ENCODE measurements around the gene PIGC.

PIGC gene

DNA sequence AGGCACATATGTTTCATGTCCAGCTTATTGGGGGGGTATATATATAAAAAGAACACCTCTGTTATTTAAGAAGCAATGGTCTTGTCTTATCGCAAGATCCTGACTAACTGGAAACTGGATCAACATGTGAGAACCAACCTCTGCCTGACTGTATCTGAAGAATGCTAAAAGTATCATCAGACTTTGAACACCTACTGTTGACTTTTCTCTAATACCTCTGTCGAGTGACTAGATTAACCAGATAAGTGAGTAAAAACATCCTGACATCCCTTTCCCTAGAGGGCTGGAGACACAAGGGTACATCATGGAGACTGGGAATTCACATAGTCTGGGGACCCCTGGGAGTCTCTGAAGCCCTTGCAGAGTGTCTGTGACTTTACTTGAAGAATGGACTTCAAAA is 26.3 kb upstream of the PIGC start:
- no peak overlapping the region for H3K4me3 ChIP-seq (ENCODE audit: control insufficient read depth, low read depth, low read length)
- DNase-seq (ENCODE audit: low read depth), result no peak
- TF ChIP-seq, protein P1, sequence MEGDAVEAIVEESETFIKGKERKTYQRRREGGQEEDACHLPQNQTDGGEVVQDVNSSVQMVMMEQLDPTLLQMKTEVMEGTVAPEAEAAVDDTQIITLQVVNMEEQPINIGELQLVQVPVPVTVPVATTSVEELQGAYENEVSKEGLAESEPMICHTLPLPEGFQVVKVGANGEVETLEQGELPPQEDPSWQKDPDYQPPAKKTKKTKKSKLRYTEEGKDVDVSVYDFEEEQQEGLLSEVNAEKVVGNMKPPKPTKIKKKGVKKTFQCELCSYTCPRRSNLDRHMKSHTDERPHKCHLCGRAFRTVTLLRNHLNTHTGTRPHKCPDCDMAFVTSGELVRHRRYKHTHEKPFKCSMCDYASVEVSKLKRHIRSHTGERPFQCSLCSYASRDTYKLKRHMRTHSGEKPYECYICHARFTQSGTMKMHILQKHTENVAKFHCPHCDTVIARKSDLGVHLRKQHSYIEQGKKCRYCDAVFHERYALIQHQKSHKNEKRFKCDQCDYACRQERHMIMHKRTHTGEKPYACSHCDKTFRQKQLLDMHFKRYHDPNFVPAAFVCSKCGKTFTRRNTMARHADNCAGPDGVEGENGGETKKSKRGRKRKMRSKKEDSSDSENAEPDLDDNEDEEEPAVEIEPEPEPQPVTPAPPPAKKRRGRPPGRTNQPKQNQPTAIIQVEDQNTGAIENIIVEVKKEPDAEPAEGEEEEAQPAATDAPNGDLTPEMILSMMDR (conservative IDR thresholded peaks at IDR 0.05; ENCODE audit: control insufficient read depth, insufficient read depth, low read depth, low read length), result no peak

DNA sequence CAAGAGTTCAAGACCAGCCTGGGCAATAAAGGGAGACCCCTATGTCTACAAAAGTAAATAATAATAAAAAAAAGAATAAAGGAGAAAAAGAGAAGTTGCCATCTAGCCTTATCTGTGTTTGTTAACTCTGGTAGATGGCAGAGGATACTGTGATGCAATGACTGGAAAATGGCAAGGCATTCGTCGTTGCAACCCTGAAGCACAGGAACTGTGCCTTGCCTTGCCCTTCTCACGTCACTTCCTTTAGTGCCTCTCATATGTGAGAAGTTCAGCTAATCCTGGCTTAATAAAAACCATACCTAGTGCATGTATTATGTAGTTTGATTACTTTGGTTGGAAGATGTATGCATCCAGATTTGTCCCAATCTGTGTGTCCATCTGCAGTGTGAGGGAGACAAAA is 25.8 kb upstream of the PIGC start:
- DNase-seq (ENCODE audit: low read depth), result no peak
- TF ChIP-seq, protein P1 (conservative IDR thresholded peaks at IDR 0.05; ENCODE audit: control insufficient read depth, insufficient read depth, low read depth, low read length), result no peak
- no peak overlapping the region for H3K4me3 ChIP-seq (ENCODE audit: control insufficient read depth, low read depth, low read length)

DNA sequence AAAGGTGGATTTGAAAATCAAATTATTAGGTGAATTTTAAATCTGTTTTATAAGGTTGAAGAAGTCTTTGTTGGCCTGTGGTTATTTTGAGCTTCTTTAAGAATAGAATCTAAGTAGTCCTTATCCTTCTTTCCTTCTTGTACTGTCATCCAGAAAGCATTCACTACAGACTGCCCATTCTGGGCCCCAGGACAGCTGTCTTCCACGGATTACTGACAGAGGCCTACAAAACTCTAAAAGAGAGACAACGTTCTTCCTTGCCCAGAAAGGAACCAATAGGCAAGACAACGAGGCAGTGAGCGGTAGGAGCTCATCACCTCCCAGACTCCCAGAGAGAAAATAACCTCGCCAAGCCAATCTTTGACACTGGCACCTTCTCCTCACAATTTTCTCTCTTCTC is 24.4 kb upstream of the PIGC start:
- TF ChIP-seq, protein P1 (conservative IDR thresholded peaks at IDR 0.05; ENCODE audit: control insufficient read depth, insufficient read depth, low read depth, low read length), result no peak
- H3K4me3 ChIP-seq (ENCODE audit: control insufficient read depth, low read depth, low read length), result no peak overlapping the region
- DNase-seq (ENCODE audit: low read depth), result no peak

DNA sequence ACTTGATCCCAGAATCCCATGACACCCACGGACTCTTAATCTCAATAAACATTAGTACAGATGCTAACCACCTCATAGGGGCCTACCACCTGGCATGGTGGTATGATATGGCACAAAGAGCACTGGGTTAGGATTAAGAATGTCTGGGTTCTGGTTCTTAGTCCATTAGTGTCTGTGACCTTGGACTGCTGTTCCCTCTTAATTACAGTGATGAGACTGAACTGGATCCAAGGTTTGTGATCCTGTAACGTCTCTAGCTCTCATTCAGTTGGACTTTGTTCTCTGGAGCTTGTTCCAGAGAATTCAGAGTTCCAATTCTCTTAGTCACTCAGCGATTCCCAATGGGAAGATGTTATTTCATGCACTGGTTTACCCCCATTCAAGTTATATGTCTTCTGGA is 23.6 kb upstream of the PIGC start:
- DNase-seq (ENCODE audit: low read depth), result no peak
- no peak overlapping the region for H3K4me3 ChIP-seq (ENCODE audit: control insufficient read depth, low read depth, low read length)

DNA sequence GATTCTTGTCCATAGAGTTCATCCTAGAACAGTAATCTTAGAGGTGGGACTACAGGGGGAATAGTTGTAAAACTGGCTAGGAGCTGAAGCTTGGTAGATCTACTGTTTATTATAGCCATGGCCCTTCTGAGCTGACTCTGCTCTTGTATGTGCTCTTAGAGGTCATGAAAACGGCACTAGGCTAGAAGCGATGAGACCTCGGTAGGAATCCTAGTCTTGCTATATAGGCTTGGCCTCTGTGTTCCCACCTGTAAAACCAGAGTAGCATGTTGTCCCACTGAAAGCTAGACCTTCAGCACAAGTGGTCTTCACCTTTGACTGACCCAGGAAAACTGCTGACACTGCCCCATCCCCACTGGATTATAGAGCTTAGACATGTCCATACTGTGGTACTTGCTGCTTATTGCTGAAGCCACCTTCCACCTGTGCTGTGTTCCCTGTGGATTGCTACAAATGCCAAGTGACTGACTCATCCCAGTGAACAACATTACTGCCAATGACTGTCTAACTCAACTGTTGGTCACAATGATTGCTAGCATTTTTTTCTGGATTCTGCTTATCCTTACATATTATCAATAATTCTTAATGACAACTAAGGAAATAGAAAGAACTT is 23.0 kb upstream of the PIGC start:
- no peak for DNase-seq (ENCODE audit: low read depth)
- TF ChIP-seq, protein P1 (conservative IDR thresholded peaks at IDR 0.05; ENCODE audit: control insufficient read depth, insufficient read depth, low read depth, low read length), result no peak
- no peak overlapping the region for H3K4me3 ChIP-seq (ENCODE audit: control insufficient read depth, low read depth, low read length)

More for the DNA sequence above, 23.6 kb upstream of the PIGC start:
- TF ChIP-seq, protein P1 (conservative IDR thresholded peaks at IDR 0.05; ENCODE audit: control insufficient read depth, insufficient read depth, low read depth, low read length), result no peak

DNA sequence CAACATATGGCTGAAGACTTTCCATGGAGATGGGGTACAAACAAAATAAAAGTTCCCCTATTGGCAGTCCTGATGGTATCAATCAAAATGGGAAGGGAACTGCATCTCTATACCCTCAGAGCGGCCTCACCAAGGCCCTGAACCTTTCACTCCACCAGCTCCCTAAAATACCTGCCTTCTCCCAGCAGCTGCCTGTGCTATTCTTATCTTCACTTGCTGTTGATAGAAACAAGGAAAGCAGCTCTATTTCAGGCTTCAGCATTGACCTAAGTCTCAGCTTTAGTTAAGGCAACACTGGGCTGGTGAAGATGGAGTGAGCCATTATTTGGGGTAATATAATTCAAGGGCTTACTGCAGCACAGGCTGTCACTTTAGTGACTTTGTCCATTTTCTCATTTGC is 21.7 kb upstream of the PIGC start:
- TF ChIP-seq, protein P1 (conservative IDR thresholded peaks at IDR 0.05; ENCODE audit: control insufficient read depth, insufficient read depth, low read depth, low read length), result no peak
- no peak for DNase-seq (ENCODE audit: low read depth)
- H3K4me3 ChIP-seq (ENCODE audit: control insufficient read depth, low read depth, low read length), result no peak overlapping the region

DNA sequence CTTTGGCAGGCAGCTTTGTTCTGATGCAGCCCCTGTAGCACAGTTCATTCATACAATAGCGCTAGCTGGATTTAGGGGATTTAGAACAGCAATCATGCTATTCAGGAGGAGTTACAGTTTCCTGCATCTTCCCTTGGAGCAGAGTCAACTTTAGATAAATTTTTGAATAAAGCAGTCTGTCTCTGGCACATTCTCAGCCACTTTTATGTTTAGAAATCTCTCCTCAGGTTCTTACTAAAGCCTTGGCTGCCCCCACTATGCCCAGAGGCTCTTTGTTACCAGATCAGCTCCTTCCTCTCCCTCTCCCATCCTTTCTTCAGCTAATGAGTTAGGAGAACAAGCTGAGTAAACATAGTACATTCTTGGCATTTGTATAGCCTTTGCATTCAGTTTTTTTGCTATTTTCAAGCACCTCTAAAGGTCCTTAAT is 17.0 kb upstream of the PIGC start:
- TF ChIP-seq, protein P1 (conservative IDR thresholded peaks at IDR 0.05; ENCODE audit: control insufficient read depth, insufficient read depth, low read depth, low read length), result no peak
- no peak for DNase-seq (ENCODE audit: low read depth)
- H3K4me3 ChIP-seq (ENCODE audit: control insufficient read depth, low read depth, low read length), result no peak overlapping the region

Measured in fibroblast of mammary gland (primary cell).